ENCODE results near the gene ZNF280A.

DNA sequence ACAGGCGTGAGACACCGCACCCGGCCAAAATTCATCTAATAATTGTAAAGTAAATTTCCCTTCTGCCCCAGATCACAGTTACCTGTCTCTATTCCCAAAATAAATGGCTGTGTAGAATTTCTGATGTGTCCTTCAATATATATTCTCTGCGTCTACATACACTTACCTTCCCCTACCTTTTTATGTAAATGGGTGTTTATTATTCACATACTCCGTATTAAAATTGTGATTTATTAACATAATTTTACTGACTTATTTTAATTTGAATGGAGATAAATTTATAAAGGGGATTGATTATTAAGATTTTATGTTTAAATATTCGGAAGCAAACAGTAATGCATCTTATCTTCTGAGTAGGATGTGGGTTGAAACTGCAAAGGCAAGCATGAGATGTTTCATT is 16.4 kb upstream of the ZNF280A start:
- TF ChIP-seq POLR2A (IDR thresholded peaks at IDR 0.05) (no peak), CTCF (IDR thresholded peaks at IDR 0.05) (no peak), EP300 (IDR thresholded peaks at IDR 0.05) (no peak)
